Glutamatergic neuron (in vitro differentiated cells): ENCODE data around the gene RAB20. TPM values are rescaled to one million over a fixed set of nuclear protein-coding genes. Genes with fewer than 3 reads are reported as not detected.

Experiments used
- DNase-seq: peaks from one replicate; pipeline ENCODE4 v3.0.0; 2022
- H3K27ac Mint-ChIP-seq: one replicate; pipeline ENCODE4 v1.8.0; 2020; ENCODE audit warnings: mild to moderate bottlenecking, mixed read lengths, inconsistent platforms; ENCODE audit not compliant: unreplicated experiment
- H3K27me3 Mint-ChIP-seq: one replicate; pipeline ENCODE4 v1.8.0; 2020; ENCODE audit warnings: mild to moderate bottlenecking, moderate library complexity, mixed read lengths, inconsistent platforms; ENCODE audit not compliant: unreplicated experiment
- H3K36me3 Mint-ChIP-seq: one replicate; pipeline ENCODE4 v1.8.0; 2020; ENCODE audit warnings: mild to moderate bottlenecking, mixed read lengths, inconsistent platforms; ENCODE audit not compliant: unreplicated experiment
- H3K4me1 Mint-ChIP-seq: one replicate; pipeline ENCODE4 v1.8.0; 2020; ENCODE audit warnings: mild to moderate bottlenecking, low read depth, mixed read lengths, inconsistent platforms; ENCODE audit not compliant: unreplicated experiment
- H3K4me3 Mint-ChIP-seq: one replicate; pipeline ENCODE4 v1.8.0; 2020; ENCODE audit warnings: mild to moderate bottlenecking, mixed read lengths, inconsistent platforms; ENCODE audit not compliant: unreplicated experiment
- H3K9me3 Mint-ChIP-seq: one replicate; pipeline ENCODE4 v1.8.0; 2020; ENCODE audit warnings: mild to moderate bottlenecking, moderate library complexity, mixed read lengths, inconsistent platforms; ENCODE audit not compliant: unreplicated experiment
- total RNA-seq: library from RNA; stranded (reverse); fragmentation: NEBNext Ultra II Directional; extraction: Animal tissue kit (Norgen Biotek cat#: 25700); gene quantifications from one replicate; pipeline ENCODE4 v1.2.1, GENCODE V29; 2021; ENCODE audit not compliant: unreplicated experiment
- TF ChIP-seq, protein P1 (sequence below): fragments of 200-600 bp; sonication (generic); IDR thresholded peaks from one replicate; pipeline ENCODE4 v1.5.0; 2021; ENCODE audit not compliant: partially characterized antibody, unreplicated experiment

The RAB20 gene
- total RNA-seq, 1 donor from 2014 or later, result 1.7 TPM

DNA sequence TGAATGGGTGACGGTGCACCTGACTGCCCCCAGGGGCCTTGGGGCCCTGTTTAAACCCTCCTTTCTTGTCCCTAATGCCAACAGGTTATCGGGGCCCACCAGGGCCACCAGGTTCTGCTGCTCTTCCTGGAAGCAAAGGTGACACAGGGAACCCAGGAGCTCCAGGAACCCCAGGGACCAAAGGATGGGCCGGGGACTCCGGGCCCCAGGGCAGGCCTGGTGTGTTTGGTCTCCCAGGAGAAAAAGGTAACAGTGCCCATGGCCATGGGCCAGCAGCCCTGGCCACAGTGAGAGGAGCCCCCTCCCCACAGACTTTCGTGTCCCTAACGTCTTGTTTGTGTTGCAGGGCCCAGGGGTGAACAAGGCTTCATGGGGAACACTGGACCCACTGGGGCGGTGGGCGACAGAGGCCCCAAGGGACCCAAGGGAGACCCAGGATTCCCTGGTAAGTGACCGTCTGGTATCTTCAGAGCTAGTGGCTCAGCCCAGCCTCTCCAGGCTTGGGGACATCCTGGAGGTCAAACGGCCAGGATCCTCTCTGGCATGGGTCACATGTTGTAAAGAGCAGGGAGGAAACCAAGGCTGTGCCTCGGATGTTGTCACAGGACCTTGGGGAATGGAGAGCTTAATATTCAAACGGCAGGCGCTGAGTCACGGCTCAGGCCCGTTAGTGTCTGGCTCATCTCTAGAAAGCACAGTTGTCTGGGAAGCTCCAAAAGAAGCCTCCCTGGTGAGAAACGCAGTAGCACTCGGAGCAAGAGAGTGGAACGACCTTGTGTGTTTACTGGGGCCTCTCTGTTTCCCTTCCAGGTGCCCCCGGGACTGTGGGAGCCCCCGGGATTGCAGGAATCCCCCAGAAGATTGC, 58.3 kb downstream of the RAB20 start:
- TF ChIP-seq, protein P1, sequence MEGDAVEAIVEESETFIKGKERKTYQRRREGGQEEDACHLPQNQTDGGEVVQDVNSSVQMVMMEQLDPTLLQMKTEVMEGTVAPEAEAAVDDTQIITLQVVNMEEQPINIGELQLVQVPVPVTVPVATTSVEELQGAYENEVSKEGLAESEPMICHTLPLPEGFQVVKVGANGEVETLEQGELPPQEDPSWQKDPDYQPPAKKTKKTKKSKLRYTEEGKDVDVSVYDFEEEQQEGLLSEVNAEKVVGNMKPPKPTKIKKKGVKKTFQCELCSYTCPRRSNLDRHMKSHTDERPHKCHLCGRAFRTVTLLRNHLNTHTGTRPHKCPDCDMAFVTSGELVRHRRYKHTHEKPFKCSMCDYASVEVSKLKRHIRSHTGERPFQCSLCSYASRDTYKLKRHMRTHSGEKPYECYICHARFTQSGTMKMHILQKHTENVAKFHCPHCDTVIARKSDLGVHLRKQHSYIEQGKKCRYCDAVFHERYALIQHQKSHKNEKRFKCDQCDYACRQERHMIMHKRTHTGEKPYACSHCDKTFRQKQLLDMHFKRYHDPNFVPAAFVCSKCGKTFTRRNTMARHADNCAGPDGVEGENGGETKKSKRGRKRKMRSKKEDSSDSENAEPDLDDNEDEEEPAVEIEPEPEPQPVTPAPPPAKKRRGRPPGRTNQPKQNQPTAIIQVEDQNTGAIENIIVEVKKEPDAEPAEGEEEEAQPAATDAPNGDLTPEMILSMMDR, result no peak
- Mint-ChIP-seq H3K4me3 (no peak overlapping the region), H3K27ac (no peak overlapping the region), H3K36me3 (peaks cover 9% of the 10 kb centered on the region), H3K27me3 (peaks cover 5% of the 10 kb centered on the region), H3K4me1 (peaks cover 25% of the 10 kb centered on the region), H3K9me3 (peaks cover 8% of the 10 kb centered on the region)
- no peak for DNase-seq

DNA sequence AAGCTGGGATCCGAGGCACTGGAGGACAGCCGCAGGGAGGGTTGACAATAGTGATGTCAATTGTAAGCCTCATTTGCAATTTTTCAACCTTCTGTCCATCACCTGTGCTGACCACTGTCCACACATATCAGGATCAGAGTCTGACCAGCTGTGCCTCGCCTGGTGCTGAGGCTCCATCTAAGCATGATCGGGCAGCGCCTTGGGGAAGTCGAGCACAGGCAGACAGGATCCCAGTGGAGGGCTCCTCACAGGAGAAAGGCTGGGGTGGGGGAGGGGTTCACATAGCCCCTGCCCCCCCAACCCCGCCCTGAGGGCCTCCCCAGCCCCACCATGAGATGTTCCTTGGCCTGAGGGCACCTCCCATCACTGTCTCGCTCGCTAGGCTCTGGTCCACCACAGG, 60.3 kb downstream of the RAB20 start:
- Mint-ChIP-seq H3K27ac (no peak overlapping the region), H3K36me3 (peaks cover 12% of the 10 kb centered on the region), H3K4me1 (peaks cover 25% of the 10 kb centered on the region), H3K9me3 (peaks cover 6% of the 10 kb centered on the region), H3K27me3 (peaks cover 6% of the 10 kb centered on the region), H3K4me3 (no peak overlapping the region)
- no peak for DNase-seq
- TF ChIP-seq, protein P1, result no peak

DNA sequence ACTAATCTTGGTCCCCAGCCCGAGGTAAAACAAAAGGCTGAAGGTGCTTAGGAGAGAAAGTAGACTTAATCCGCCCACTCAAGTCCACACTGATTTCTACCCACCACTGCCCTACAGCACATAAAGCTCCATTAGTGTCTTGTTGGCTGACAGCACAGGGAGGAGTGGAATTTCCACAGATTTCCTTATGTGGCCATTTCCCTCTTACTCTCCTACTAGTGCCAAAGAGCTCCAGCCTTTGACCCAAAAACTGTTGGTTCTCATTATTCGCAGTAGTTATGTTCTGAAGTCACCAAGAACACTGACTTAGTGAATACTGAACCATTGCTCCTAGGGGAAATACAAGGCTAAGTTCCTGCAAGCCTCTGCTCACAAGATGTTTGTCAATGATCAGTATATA, 61.2 kb downstream of the RAB20 start:
- H3K9me3 Mint-ChIP-seq, result peaks cover 6% of the 10 kb centered on the region
- peaks cover 25% of the 10 kb centered on the region for H3K4me1 Mint-ChIP-seq
- peak overlapping the region; percentile 7 for H3K4me3 Mint-ChIP-seq
- H3K27ac Mint-ChIP-seq, result peak overlapping the region; percentile 79
- H3K36me3 Mint-ChIP-seq, result peaks cover 12% of the 10 kb centered on the region
- TF ChIP-seq, protein P1, result no peak
- no peak for DNase-seq
- H3K27me3 Mint-ChIP-seq, result peaks cover 6% of the 10 kb centered on the region

DNA sequence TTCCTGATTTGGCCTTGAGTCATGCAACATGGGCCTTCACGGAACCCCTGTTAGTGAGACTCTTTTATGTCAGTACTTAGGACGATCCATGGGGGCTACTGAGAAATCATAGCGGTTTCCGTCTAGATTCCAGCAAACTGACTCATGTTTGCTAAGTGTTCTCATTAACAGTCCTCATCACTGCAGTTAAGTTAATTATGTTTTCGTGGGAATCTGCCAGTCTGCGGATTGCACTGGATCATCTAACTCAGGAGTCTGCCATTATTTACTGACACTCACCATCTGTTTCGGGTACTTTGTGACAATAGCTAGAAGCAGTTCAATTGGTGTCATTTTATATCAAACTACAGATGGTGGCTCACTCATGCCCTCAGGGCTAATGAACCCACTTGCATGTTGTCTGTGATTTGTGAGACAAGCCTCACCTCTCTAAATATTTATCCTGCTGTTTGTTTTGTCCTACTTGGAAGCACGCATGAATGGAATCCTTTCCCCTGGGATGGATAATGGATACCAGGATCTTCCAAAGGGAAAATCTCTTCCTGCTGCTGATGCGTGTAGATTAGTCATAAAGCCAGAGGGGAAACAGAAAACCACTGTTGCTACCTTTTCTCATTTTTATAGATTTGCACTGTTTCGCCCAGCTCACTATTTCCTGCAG, 61.8 kb downstream of the RAB20 start:
- Mint-ChIP-seq H3K4me3 (peak overlapping the region; percentile 7), H3K4me1 (peaks cover 25% of the 10 kb centered on the region), H3K27ac (peak overlapping the region; percentile 79), H3K9me3 (peaks cover 6% of the 10 kb centered on the region), H3K36me3 (peaks cover 12% of the 10 kb centered on the region), H3K27me3 (peaks cover 6% of the 10 kb centered on the region)
- DNase-seq, result peak; percentile 45
- TF ChIP-seq, protein P1, result no peak

DNA sequence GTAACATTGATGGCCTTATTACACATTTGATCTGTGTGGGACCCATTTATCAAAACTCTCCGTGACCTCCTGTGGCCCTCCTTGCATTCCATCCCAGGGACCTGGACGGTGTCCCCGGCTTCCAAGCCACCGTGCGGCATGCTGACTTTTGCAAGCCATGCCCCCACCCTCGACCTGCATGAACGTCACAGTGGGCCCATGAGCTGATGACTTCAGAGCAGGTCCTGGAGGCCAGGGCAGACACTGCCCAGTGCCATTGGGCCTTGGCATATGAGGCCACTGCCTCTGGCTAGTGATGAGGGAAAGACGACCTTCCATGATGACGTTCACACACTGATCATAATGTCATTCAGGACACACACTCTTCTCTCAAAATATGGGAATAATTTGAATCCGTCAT, 62.8 kb downstream of the RAB20 start:
- no peak for DNase-seq
- TF ChIP-seq, protein P1, result no peak
- Mint-ChIP-seq H3K27ac (peak overlapping the region; percentile 79), H3K9me3 (peaks cover 6% of the 10 kb centered on the region), H3K27me3 (peaks cover 6% of the 10 kb centered on the region), H3K4me1 (peaks cover 25% of the 10 kb centered on the region), H3K36me3 (peaks cover 12% of the 10 kb centered on the region), H3K4me3 (no peak overlapping the region)
